B cell (primary cell): ENCODE results near the gene MRTFB. TPM values are rescaled to one million over a fixed set of nuclear protein-coding genes. Genes with fewer than 3 reads are reported as not detected.

Experiments
- ATAC-seq: fragments of 200-7000 bp; cut with Tn5 transposase; one replicate; pipeline ENCODE4 v1.10.0; 2021; ENCODE audit warnings: low read depth, mild to moderate bottlenecking, moderate number of reproducible peaks, moderate library complexity
- CTCF ChIA-PET: fragments of 350-600 bp; sonication (Branson Sonifier 250); formaldehyde crosslinking; loops from one replicate; lab custom pipeline; 2021; ENCODE audit warnings: antibody characterized with exemption, inconsistent platforms; lab: Charles Lee
- POLR2A ChIA-PET: fragments of 350-600 bp; sonication (Branson Sonifier 250); formaldehyde crosslinking; loops from one replicate; lab custom pipeline; 2021; ENCODE audit warnings: antibody characterized with exemption; lab: Charles Lee
- DNase-seq: peaks from one replicate; pipeline ENCODE4 v3.0.0; 2013
- H2AFZ ChIP-seq: 2 replicates; pipeline ENCODE4 v1.6.1; 2012; ENCODE audit warnings: mild to moderate bottlenecking, low read depth, low read length; ENCODE audit not compliant: insufficient read depth, poor library complexity, severe bottlenecking
- H3K27ac ChIP-seq, 2 donors: 1 replicate in 1 of 2; 2 replicates in 1 of 2; pipeline ENCODE4 v1.5.1; 2012 to 2013; ENCODE audit warnings: low read length in 2 of 2, mild to moderate bottlenecking in 2 of 2, moderate library complexity in 1 of 2
- H3K27me3 ChIP-seq, 4 experiments: fragments of 200-600 bp in 1 of 4; sonication (generic) in 1 of 4; replicated peaks in 1 of 4; 1 replicate in 2 of 4; 2 replicates in 2 of 4; pipeline versions ENCODE4 v1.6.1 to v1.7.0; 2013 to 2016; ENCODE audit warnings: low read length in 3 of 4, mild to moderate bottlenecking in 2 of 4, mixed read lengths in 1 of 4, moderate library complexity in 1 of 4; ENCODE audit not compliant: insufficient read depth in 4 of 4, control insufficient read depth in 3 of 4; ENCODE audit errors: control extremely low read depth in 1 of 4
- H3K36me3 ChIP-seq, 2 experiments: replicated peaks in 1 of 2; 1 replicate in 1 of 2; 2 replicates in 1 of 2; pipeline versions ENCODE4 v1.6.1 to v1.7.1; 2013; ENCODE audit warnings: low read length in 1 of 2; ENCODE audit not compliant: insufficient read depth in 2 of 2, control insufficient read depth in 1 of 2; ENCODE audit errors: control extremely low read depth in 1 of 2, extremely low read depth in 1 of 2
- H3K4me1 ChIP-seq, 2 donors: fragments of 200-600 bp in 1 of 2; sonication (generic) in 1 of 2; 1 replicate in 1 of 2; 2 replicates in 1 of 2; pipeline versions ENCODE4 v1.5.1 to v1.6.1; 2013 to 2017; ENCODE audit warnings: low read length in 2 of 2; ENCODE audit not compliant: control insufficient read depth in 2 of 2, insufficient read depth in 2 of 2
- H3K4me2 ChIP-seq: replicated peaks from 2 replicates; pipeline ENCODE3; 2012; ENCODE audit warnings: mild to moderate bottlenecking, low read depth, low read length; ENCODE audit not compliant: poor library complexity, severe bottlenecking
- H3K4me3 ChIP-seq, 5 experiments: fragments of 200-600 bp in 1 of 5; sonication (generic) in 1 of 5; 1 replicate in 3 of 5; 2 replicates in 2 of 5; pipeline versions ENCODE4 v1.5.1 to v1.7.0; 2011 to 2016; ENCODE audit warnings: low read length in 4 of 5, mild to moderate bottlenecking in 4 of 5, low read depth in 2 of 5, control low read depth in 1 of 5, moderate library complexity in 1 of 5; ENCODE audit not compliant: insufficient read depth in 1 of 5; ENCODE audit errors: control extremely low read depth in 1 of 5, extremely low read depth in 1 of 5
- H3K79me2 ChIP-seq: fragments of 200-600 bp; sonication (generic); one replicate; pipeline ENCODE4 v1.6.0; 2016; ENCODE audit warnings: low read length; ENCODE audit not compliant: control insufficient read depth, insufficient read depth
- H3K9ac ChIP-seq: fragments of 200-600 bp; sonication (generic); 2 replicates; pipeline ENCODE4 v1.6.1; 2017; ENCODE audit warnings: mild to moderate bottlenecking, low read length, moderate library complexity
- H3K9me3 ChIP-seq, 3 donors: one replicate each; pipeline versions ENCODE4 v1.6.1 to v1.7.1; 2013; ENCODE audit warnings: low read length in 2 of 3; ENCODE audit not compliant: control insufficient read depth in 2 of 3, insufficient read depth in 1 of 3; ENCODE audit errors: control extremely low read depth in 1 of 3
- H4K20me1 ChIP-seq: 2 replicates; pipeline ENCODE4 v1.6.0; 2012; ENCODE audit warnings: mild to moderate bottlenecking, low read length; ENCODE audit not compliant: insufficient read depth, control insufficient read depth, poor library complexity, severe bottlenecking
- H3K27ac Mint-ChIP-seq: one replicate; pipeline ENCODE4 v1.8.0; 2021; ENCODE audit warnings: mixed read lengths
- H3K27me3 Mint-ChIP-seq: one replicate; pipeline ENCODE4 v1.8.0; 2021; ENCODE audit warnings: mixed read lengths
- H3K4me1 Mint-ChIP-seq: one replicate; pipeline ENCODE4 v1.8.0; 2021; ENCODE audit warnings: mixed read lengths
- H3K4me3 Mint-ChIP-seq: one replicate; pipeline ENCODE4 v1.8.0; 2021; ENCODE audit warnings: mixed read lengths
- H3K9me3 Mint-ChIP-seq: one replicate; pipeline ENCODE4 v1.8.0; 2022; ENCODE audit warnings: mixed read lengths; ENCODE audit not compliant: insufficient read depth
- CTCF ChIP-seq: fragments of 200-600 bp; IDR thresholded peaks from one replicate; pipeline ENCODE4 v1.8.0; 2022; ENCODE audit warnings: antibody characterized with exemption, mild to moderate bottlenecking
- EZH2 ChIP-seq: IDR thresholded peaks from 2 replicates; pipeline ENCODE4 v1.6.1; 2012; ENCODE audit warnings: borderline replicate concordance, low read depth, mild to moderate bottlenecking, moderate library complexity, low read length; ENCODE audit not compliant: insufficient read depth, poor library complexity, severe bottlenecking
- WGBS: methylation state at CpG from one replicate; pipeline ENCODE4 v1.1.5; 2013; ENCODE audit warnings: missing lambda C conversion rate; ENCODE audit not compliant: insufficient coverage; 5-methylcytosine and 5-hydroxymethylcytosine counted together
- intact Hi-C: fragments of 100-400 bp; cut with micrococcal nuclease; formaldehyde crosslinking; loops from one replicate; pipeline ENCODE4 v1.10.0; 2022
- polyA plus RNA-seq: library from polyadenylated mRNA; depleted of rRNA; stranded (reverse); fragments of >200 nt; gene quantifications from 2 replicates; pipeline ENCODE4 v1.2.3, GENCODE V29; 2012
- total RNA-seq, 2 donors: library from RNA; stranded (reverse); fragments of 120-200 nt in 1 of 2; gene quantifications; 1 replicate in 1 of 2; 2 replicates in 1 of 2; pipeline versions ENCODE4 v1.2.3 to v1.2.4, GENCODE V29; 2013 to 2022

MRTFB gene
- total and polyA plus RNA-seq, 2 donors (not counting 1 experiment from before 2014, with no cell fraction given), result 6.6 to 39.5 TPM

DNA sequence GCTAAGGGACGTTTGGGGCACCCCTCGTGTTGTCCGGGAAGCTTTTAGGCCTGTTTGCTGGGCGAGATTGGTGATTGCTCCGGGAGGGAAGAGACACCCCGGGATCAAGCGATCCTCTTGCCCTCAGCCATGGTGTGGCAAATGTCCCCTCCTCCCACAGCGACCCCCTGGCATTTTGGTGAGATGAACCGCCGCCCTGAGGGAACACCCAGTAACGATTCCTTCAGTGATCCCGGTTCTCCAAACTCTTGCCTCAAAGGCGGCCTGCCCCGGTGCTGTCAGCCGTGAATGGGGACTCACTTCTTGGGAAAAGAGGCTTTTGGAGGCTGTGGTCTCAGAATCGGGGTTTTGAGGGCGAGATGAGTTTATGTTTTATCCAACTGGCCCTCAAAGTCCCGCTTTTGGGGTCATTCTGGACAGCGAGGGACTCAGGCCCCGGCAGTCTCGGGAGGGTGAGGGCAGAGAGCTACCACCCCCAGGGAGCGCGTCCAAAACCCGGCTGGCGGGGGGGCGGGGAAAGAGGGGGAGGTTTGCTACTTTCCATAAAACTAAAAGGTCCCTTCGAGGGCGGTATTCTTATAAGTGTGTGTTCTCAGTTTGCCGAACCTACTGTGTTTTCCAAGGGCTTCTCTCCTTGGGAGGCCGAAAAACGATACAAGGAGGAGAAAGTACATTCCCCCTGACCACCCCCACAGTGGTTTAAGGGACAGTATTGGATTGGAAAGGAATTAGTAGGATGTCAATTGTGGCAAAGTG is 232.7 kb downstream of the MRTFB start:
- Histone ChIP-seq H3K9me3 (peaks cover 0 to 7% (median 0%) of the 10 kb centered on the region in 3 donors), H4K20me1 (no peaks in the 10 kb centered on the region), H3K27me3 (peaks cover 0 to 25% (median 13%) of the 10 kb centered on the region in 4 experiments), H3K4me2 (peak overlapping the region; percentile 100), H3K4me1 (peaks cover 28 to 30% of the 10 kb centered on the region in 2 donors), H3K79me2 (no peaks in the 10 kb centered on the region), H3K27ac (no peak overlapping the region), H2AFZ (peak overlapping the region; percentile 72), H3K4me3 (peak overlapping the region in 4 of 5 experiments; percentile 50 to 84 (median 61)), H3K9ac (peak overlapping the region; percentile 74), H3K36me3 (no peaks in the 10 kb centered on the region)
- Mint-ChIP-seq H3K27ac (no peak overlapping the region), H3K4me1 (peaks cover 22% of the 10 kb centered on the region), H3K4me3 (peak overlapping the region; percentile 83), H3K27me3 (peaks cover 12% of the 10 kb centered on the region), H3K9me3 (no peaks in the 10 kb centered on the region)
- 9% methylated on average over 22 of the region's 31 CpGs for WGBS
- ChIA-PET POLR2A (interaction anchor here (1.0 kb wide), 1 partner anchor 51 kb away, joined by 4 read pairs; no protein-coding TSS in a partner anchor), CTCF (interaction anchor here (0.6 to 1.6 kb wide), 3 partner anchors 17 to 55 kb away, joined by 3 read pairs; no protein-coding TSS in a partner anchor)
- ATAC-seq (no peak), DNase-seq (no peak)
- intact Hi-C loops, result loop anchor here (5.0 to 10.0 kb wide), 2 partner anchors 48 to 101 kb away; no protein-coding TSS in a partner anchor
- TF ChIP-seq EZH2 (no peak), CTCF (no peak)
